ENCODE results near the gene GGT6.

GGT6 gene

GRCh38 chr17:4565209-4566141, 5.1 kb upstream of the GGT6 start:
- Mint-ChIP-seq H3K9me3 (no peaks in the 10 kb centered on the region), H3K4me1 (peaks cover 17% of the 10 kb centered on the region), H3K27me3 (no peaks in the 10 kb centered on the region), H3K36me3 (ENCODE audit: insufficient read depth) (no peaks in the 10 kb centered on the region), H3K27ac (ENCODE audit: low read depth) (no peak overlapping the region), H3K4me3 (peak overlapping the region; percentile 8)
- no peak for DNase-seq (ENCODE audit: low spot score in 2 of 2)
- ATAC-seq (replicated peaks; ENCODE audit: extremely low read depth, poor library complexity, severe bottlenecking) = no peak

GRCh38 chr17:4562015-4562969, 1.9 kb upstream of the GGT6 start:
- H3K27ac Mint-ChIP-seq (ENCODE audit: low read depth) = peak overlapping the region; percentile 22
- DNase-seq (ENCODE audit: low spot score in 2 of 2) (no peak), ATAC-seq (replicated peaks; ENCODE audit: extremely low read depth, poor library complexity, severe bottlenecking) (no peak)
- no peaks in the 10 kb centered on the region for H3K9me3 Mint-ChIP-seq
- H3K36me3 Mint-ChIP-seq (ENCODE audit: insufficient read depth) = no peaks in the 10 kb centered on the region
- peaks cover 17% of the 10 kb centered on the region for H3K4me1 Mint-ChIP-seq
- no peak overlapping the region for H3K4me3 Mint-ChIP-seq
- H3K27me3 Mint-ChIP-seq = no peaks in the 10 kb centered on the region

- Mint-ChIP-seq H3K36me3 (ENCODE audit: insufficient read depth) (peaks cover 3% of the 10 kb centered on the region), H3K4me3 (no peak overlapping the region), H3K27me3 (no peaks in the 10 kb centered on the region), H3K27ac (ENCODE audit: low read depth) (no peak overlapping the region), H3K4me1 (peaks cover 19% of the 10 kb centered on the region), H3K9me3 (no peaks in the 10 kb centered on the region)
- ATAC-seq (replicated peaks; ENCODE audit: extremely low read depth, poor library complexity, severe bottlenecking) (no peak), DNase-seq (ENCODE audit: low spot score in 2 of 2) (no peak)
These were observed 470 bp upstream of the GGT6 start for GRCh38 chr17:4560837-4561256.

GRCh38 chr17:4559966-4560365, 411 bp downstream of the GGT6 start:
- no peak for DNase-seq (ENCODE audit: low spot score in 2 of 2)
- no peaks in the 10 kb centered on the region for H3K9me3 Mint-ChIP-seq
- H3K27me3 Mint-ChIP-seq = no peaks in the 10 kb centered on the region
- peaks cover 6% of the 10 kb centered on the region for H3K36me3 Mint-ChIP-seq (ENCODE audit: insufficient read depth)
- no peak overlapping the region for H3K4me3 Mint-ChIP-seq
- H3K4me1 Mint-ChIP-seq = peaks cover 23% of the 10 kb centered on the region
- H3K27ac Mint-ChIP-seq (ENCODE audit: low read depth) = no peak overlapping the region
- ATAC-seq (replicated peaks; ENCODE audit: extremely low read depth, poor library complexity, severe bottlenecking) = no peak

- Mint-ChIP-seq H3K36me3 (ENCODE audit: insufficient read depth) (peaks cover 8% of the 10 kb centered on the region), H3K9me3 (no peaks in the 10 kb centered on the region), H3K27me3 (no peaks in the 10 kb centered on the region), H3K27ac (ENCODE audit: low read depth) (no peak overlapping the region), H3K4me3 (no peak overlapping the region), H3K4me1 (peaks cover 30% of the 10 kb centered on the region)
- ATAC-seq (replicated peaks; ENCODE audit: extremely low read depth, poor library complexity, severe bottlenecking) = no peak
- DNase-seq (ENCODE audit: low spot score in 2 of 2) = no peak
These were observed 1.1 kb downstream of the GGT6 start for GRCh38 chr17:4559139-4559791.

- H3K27me3 Mint-ChIP-seq = no peaks in the 10 kb centered on the region
- H3K36me3 Mint-ChIP-seq (ENCODE audit: insufficient read depth) = peaks cover 9% of the 10 kb centered on the region
- no peak overlapping the region for H3K4me3 Mint-ChIP-seq
- H3K27ac Mint-ChIP-seq (ENCODE audit: low read depth) = no peak overlapping the region
- ATAC-seq (replicated peaks; ENCODE audit: extremely low read depth, poor library complexity, severe bottlenecking) (no peak), DNase-seq (ENCODE audit: low spot score in 2 of 2) (no peak)
- H3K4me1 Mint-ChIP-seq = peaks cover 37% of the 10 kb centered on the region
- no peaks in the 10 kb centered on the region for H3K9me3 Mint-ChIP-seq
These were observed 1.9 kb downstream of the GGT6 start for GRCh38 chr17:4558347-4558971.

- DNase-seq (ENCODE audit: low spot score in 2 of 2) (no peak), ATAC-seq (replicated peaks; ENCODE audit: extremely low read depth, poor library complexity, severe bottlenecking) (no peak)
- H3K9me3 Mint-ChIP-seq = no peaks in the 10 kb centered on the region
- H3K27me3 Mint-ChIP-seq = no peaks in the 10 kb centered on the region
- peaks cover 9% of the 10 kb centered on the region for H3K36me3 Mint-ChIP-seq (ENCODE audit: insufficient read depth)
- H3K4me3 Mint-ChIP-seq = no peak overlapping the region
- H3K4me1 Mint-ChIP-seq = peaks cover 37% of the 10 kb centered on the region
- no peak overlapping the region for H3K27ac Mint-ChIP-seq (ENCODE audit: low read depth)
These were observed 2.6 kb downstream of the GGT6 start for GRCh38 chr17:4557626-4558346.

- H3K27ac Mint-ChIP-seq (ENCODE audit: low read depth) = no peak overlapping the region
- H3K4me1 Mint-ChIP-seq = peaks cover 30% of the 10 kb centered on the region
- no peak for ATAC-seq (replicated peaks; ENCODE audit: extremely low read depth, poor library complexity, severe bottlenecking)
- no peaks in the 10 kb centered on the region for H3K9me3 Mint-ChIP-seq
- no peaks in the 10 kb centered on the region for H3K27me3 Mint-ChIP-seq
- H3K36me3 Mint-ChIP-seq (ENCODE audit: insufficient read depth) = peaks cover 11% of the 10 kb centered on the region
- H3K4me3 Mint-ChIP-seq = peak overlapping the region; percentile 89
- DNase-seq (ENCODE audit: low spot score in 2 of 2) = no peak
These were observed 3.4 kb downstream of the GGT6 start for GRCh38 chr17:4556996-4557395.

- Mint-ChIP-seq H3K4me3 (peak overlapping the region; percentile 89), H3K9me3 (no peaks in the 10 kb centered on the region), H3K27ac (ENCODE audit: low read depth) (peak overlapping the region; percentile 96), H3K36me3 (ENCODE audit: insufficient read depth) (peaks cover 16% of the 10 kb centered on the region), H3K27me3 (no peaks in the 10 kb centered on the region), H3K4me1 (peaks cover 27% of the 10 kb centered on the region)
- DNase-seq (ENCODE audit: low spot score in 2 of 2) (no peak), ATAC-seq (replicated peaks; ENCODE audit: extremely low read depth, poor library complexity, severe bottlenecking) (no peak)
These were observed 4.3 kb downstream of the GGT6 start for GRCh38 chr17:4555873-4556759.

- H3K9me3 Mint-ChIP-seq = no peaks in the 10 kb centered on the region
- no peaks in the 10 kb centered on the region for H3K27me3 Mint-ChIP-seq
- peak within 1 kb of the TSS; percentile 89 for H3K4me3 Mint-ChIP-seq
- H3K27ac Mint-ChIP-seq (ENCODE audit: low read depth) = peak within 1 kb of the TSS; percentile 96
- peak; percentile 95 for ATAC-seq (replicated peaks; ENCODE audit: extremely low read depth, poor library complexity, severe bottlenecking)
- peaks cover 27% of the 10 kb centered on the region for H3K4me1 Mint-ChIP-seq
- DNase-seq (ENCODE audit: low spot score in 2 of 2) = peak; percentile 89 to 92
- H3K36me3 Mint-ChIP-seq (ENCODE audit: insufficient read depth) = peaks cover 24% of the 10 kb centered on the region
These were observed 5.2 kb downstream of the GGT6 start, which contains the start of gene MYBBP1A for GRCh38 chr17:4554997-4555799. TSS of gene MYBBP1A (minus strand) at chr17:4555384. CDS start at chr17:4555324, 60 bp downstream.
